ENCODE data around the gene TAF4.
"Not testable (repeated sequence)": the region's sequence is repeated elsewhere in the genome, so short reads cannot be mapped to it uniquely, and the experiment has no call there.

Gene TAF4

GRCh38 chr20:61982191-61982950 is 83.3 kb downstream of the TAF4 start:
- in situ Hi-C loops (cut with HindIII; ENCODE audit: low sequenced_read_pairs): no loop called here

- in situ Hi-C loops (cut with HindIII; ENCODE audit: low sequenced_read_pairs): not testable (repeated sequence)
Measured at GRCh38 chr20:61981691-61982090, 84.0 kb downstream of the TAF4 start.

- in situ Hi-C loops (cut with HindIII; ENCODE audit: low sequenced_read_pairs): no loop called here
Measured at GRCh38 chr20:61980647-61981583, 84.8 kb downstream of the TAF4 start.

- in situ Hi-C loops (cut with HindIII; ENCODE audit: low sequenced_read_pairs): no loop called here
Measured at GRCh38 chr20:61979701-61980635, 85.7 kb downstream of the TAF4 start.

- in situ Hi-C loops (cut with HindIII; ENCODE audit: low sequenced_read_pairs): no loop called here
Measured at GRCh38 chr20:61979090-61979489, 86.6 kb downstream of the TAF4 start.

- in situ Hi-C loops (cut with HindIII; ENCODE audit: low sequenced_read_pairs): no loop called here
Measured at GRCh38 chr20:61978491-61978890, 87.2 kb downstream of the TAF4 start.

- in situ Hi-C loops (cut with HindIII; ENCODE audit: low sequenced_read_pairs): no loop called here
Measured at GRCh38 chr20:61977419-61977786, 88.3 kb downstream of the TAF4 start.

GRCh38 chr20:61976644-61977418 is 88.8 kb downstream of the TAF4 start:
- in situ Hi-C loops (cut with HindIII; ENCODE audit: low sequenced_read_pairs): no loop called here

- in situ Hi-C loops (cut with HindIII; ENCODE audit: low sequenced_read_pairs): no loop called here
Measured at GRCh38 chr20:61976263-61976643, 89.4 kb downstream of the TAF4 start.

GRCh38 chr20:61975407-61976129 is 90.1 kb downstream of the TAF4 start:
- in situ Hi-C loops (cut with HindIII; ENCODE audit: low sequenced_read_pairs): no loop called here

GRCh38 chr20:61974357-61974665 is 91.4 kb downstream of the TAF4 start:
- in situ Hi-C loops (cut with HindIII; ENCODE audit: low sequenced_read_pairs): no loop called here

GRCh38 chr20:61973515-61974356 is 91.9 kb downstream of the TAF4 start:
- in situ Hi-C loops (cut with HindIII; ENCODE audit: low sequenced_read_pairs): no loop called here

GRCh38 chr20:61972636-61973508 is 92.8 kb downstream of the TAF4 start:
- in situ Hi-C loops (cut with HindIII; ENCODE audit: low sequenced_read_pairs): no loop called here

GRCh38 chr20:61971595-61971994 is 94.1 kb downstream of the TAF4 start:
- in situ Hi-C loops (cut with HindIII; ENCODE audit: low sequenced_read_pairs): not testable (repeated sequence)

- in situ Hi-C loops (cut with HindIII; ENCODE audit: low sequenced_read_pairs): no loop called here
Measured at GRCh38 chr20:61970357-61970756, 95.3 kb downstream of the TAF4 start.

- in situ Hi-C loops (cut with HindIII; ENCODE audit: low sequenced_read_pairs): no loop called here
Measured at GRCh38 chr20:61969806-61970205, 95.9 kb downstream of the TAF4 start.

- in situ Hi-C loops (cut with HindIII; ENCODE audit: low sequenced_read_pairs): no loop called here
Measured at GRCh38 chr20:61968932-61969331, 96.7 kb downstream of the TAF4 start.

Measured in DLD1 (cell line).